Large intestine (tissue), 3 donors: ENCODE results near the gene ADARB2. TPM values are rescaled to one million over a fixed set of nuclear protein-coding genes. Genes with fewer than 3 reads are reported as not detected.

Experiments used
- DNase-seq, 2 donors: peaks; one replicate each; pipeline versions ENCODE4 v3.0.0 to v3.0.0-alpha.2; 2013
- H3K27ac ChIP-seq: one replicate; pipeline ENCODE4 v1.5.1; 2013; ENCODE audit warnings: low read length
- H3K27me3 ChIP-seq: 2 replicates; pipeline ENCODE4 v1.6.1; 2013; ENCODE audit warnings: low read length; ENCODE audit not compliant: control insufficient read depth, insufficient read depth
- H3K36me3 ChIP-seq: 2 replicates; pipeline ENCODE4 v1.6.1; 2013; ENCODE audit warnings: low read length; ENCODE audit not compliant: control insufficient read depth, insufficient read depth
- H3K4me1 ChIP-seq: one replicate; pipeline ENCODE4 v1.6.1; 2013; ENCODE audit warnings: low read length; ENCODE audit not compliant: control insufficient read depth, insufficient read depth
- H3K4me3 ChIP-seq: one replicate; pipeline ENCODE4 v1.5.1; 2013; ENCODE audit warnings: low read length
- H3K9me3 ChIP-seq: one replicate; pipeline ENCODE4 v1.6.1; 2013; ENCODE audit warnings: mild to moderate bottlenecking, low read depth, low read length, moderate library complexity; ENCODE audit not compliant: control insufficient read depth
- WGBS: methylation state at CpG from one replicate; pipeline ENCODE4 v1.1.5; 2013; ENCODE audit warnings: low lambda C conversion rate; ENCODE audit not compliant: insufficient coverage; 5-methylcytosine and 5-hydroxymethylcytosine counted together
- polyA plus RNA-seq: library from polyadenylated mRNA; unstranded; fragments of 120-200 nt; gene quantifications from one replicate; pipeline ENCODE4 v1.2.1, GENCODE V29; 2013

Gene ADARB2
- polyA plus RNA-seq, 1 donor: 0.52 TPM

- H3K4me1 ChIP-seq: no peaks in the 10 kb centered on the region
- no peak overlapping the region for H3K4me3 ChIP-seq
- H3K9me3 ChIP-seq: no peaks in the 10 kb centered on the region
- no peak for DNase-seq
- no peak overlapping the region for H3K27ac ChIP-seq
- 77% methylated on average over 2 of the region's 15 CpGs for WGBS
- peaks cover 3% of the 10 kb centered on the region for H3K27me3 ChIP-seq
- H3K36me3 ChIP-seq: no peaks in the 10 kb centered on the region
Measured at GRCh38 chr10:1664333-1664964, 72.9 kb downstream of the ADARB2 start.

GRCh38 chr10:1663226-1663625 lies 74.1 kb downstream of the ADARB2 start:
- Histone ChIP-seq H3K27ac (no peak overlapping the region), H3K4me1 (no peaks in the 10 kb centered on the region), H3K4me3 (no peak overlapping the region), H3K36me3 (no peaks in the 10 kb centered on the region), H3K27me3 (peaks cover 3% of the 10 kb centered on the region), H3K9me3 (no peaks in the 10 kb centered on the region)
- DNase-seq: no peak
- 98% methylated on average over 8 of the region's 17 CpGs for WGBS

GRCh38 chr10:1662438-1663025 lies 74.8 kb downstream of the ADARB2 start:
- WGBS: no CpG with 5 or more reads among the region's 20 CpGs
- no peak for DNase-seq
- Histone ChIP-seq H3K4me3 (no peak overlapping the region), H3K9me3 (no peaks in the 10 kb centered on the region), H3K27me3 (peaks cover 3% of the 10 kb centered on the region), H3K4me1 (no peaks in the 10 kb centered on the region), H3K27ac (no peak overlapping the region), H3K36me3 (no peaks in the 10 kb centered on the region)

GRCh38 chr10:1661859-1662437 lies 75.4 kb downstream of the ADARB2 start:
- Histone ChIP-seq H3K36me3 (no peaks in the 10 kb centered on the region), H3K4me3 (no peak overlapping the region), H3K4me1 (no peaks in the 10 kb centered on the region), H3K27ac (no peak overlapping the region), H3K27me3 (peaks cover 3% of the 10 kb centered on the region), H3K9me3 (no peaks in the 10 kb centered on the region)
- DNase-seq: no peak
- no CpG with 5 or more reads among the region's 14 CpGs for WGBS

- no peak for DNase-seq
Measured at GRCh38 chr10:1661416-1661815, 75.9 kb downstream of the ADARB2 start.

GRCh38 chr10:1660815-1661214 lies 76.5 kb downstream of the ADARB2 start:
- Histone ChIP-seq H3K27ac (no peak overlapping the region), H3K4me1 (no peaks in the 10 kb centered on the region), H3K27me3 (peaks cover 3% of the 10 kb centered on the region), H3K36me3 (no peaks in the 10 kb centered on the region), H3K4me3 (no peak overlapping the region), H3K9me3 (no peaks in the 10 kb centered on the region)
- 71% methylated on average over 1 of the region's 5 CpGs for WGBS
- no peak for DNase-seq

More at GRCh38 chr10:1661416-1661815, 75.9 kb downstream of the ADARB2 start:
- Histone ChIP-seq H3K4me1 (no peaks in the 10 kb centered on the region), H3K27me3 (peaks cover 3% of the 10 kb centered on the region), H3K27ac (no peak overlapping the region), H3K36me3 (no peaks in the 10 kb centered on the region), H3K9me3 (no peaks in the 10 kb centered on the region), H3K4me3 (no peak overlapping the region)
- no CpG with 5 or more reads among the region's 3 CpGs for WGBS

GRCh38 chr10:1660386-1660785 lies 76.9 kb downstream of the ADARB2 start:
- DNase-seq: no peak

GRCh38 chr10:1659221-1659791 lies 78.0 kb downstream of the ADARB2 start:
- no peak for DNase-seq
- H3K27ac ChIP-seq: no peak overlapping the region
- no peaks in the 10 kb centered on the region for H3K36me3 ChIP-seq
- WGBS: 100% methylated on average over 5 of the region's 21 CpGs
- H3K27me3 ChIP-seq: peaks cover 3% of the 10 kb centered on the region
- H3K4me3 ChIP-seq: no peak overlapping the region
- peaks cover 3% of the 10 kb centered on the region for H3K4me1 ChIP-seq
- H3K9me3 ChIP-seq: no peaks in the 10 kb centered on the region

More at GRCh38 chr10:1660386-1660785, 76.9 kb downstream of the ADARB2 start:
- Histone ChIP-seq H3K36me3 (no peaks in the 10 kb centered on the region), H3K27ac (no peak overlapping the region), H3K27me3 (peaks cover 3% of the 10 kb centered on the region), H3K4me1 (no peaks in the 10 kb centered on the region), H3K4me3 (no peak overlapping the region), H3K9me3 (no peaks in the 10 kb centered on the region)
- 0% methylated on average over 1 of the region's 7 CpGs for WGBS

GRCh38 chr10:1658658-1659057 lies 78.7 kb downstream of the ADARB2 start:
- no CpG with 5 or more reads among the region's 6 CpGs for WGBS
- Histone ChIP-seq H3K4me3 (no peak overlapping the region), H3K27ac (no peak overlapping the region), H3K27me3 (peaks cover 3% of the 10 kb centered on the region), H3K36me3 (no peaks in the 10 kb centered on the region), H3K4me1 (peaks cover 3% of the 10 kb centered on the region), H3K9me3 (no peaks in the 10 kb centered on the region)
- no peak for DNase-seq

- WGBS: no CpG with 5 or more reads among the region's 7 CpGs
- Histone ChIP-seq H3K27ac (no peak overlapping the region), H3K27me3 (peaks cover 3% of the 10 kb centered on the region), H3K4me1 (peaks cover 3% of the 10 kb centered on the region), H3K4me3 (no peak overlapping the region), H3K36me3 (no peaks in the 10 kb centered on the region), H3K9me3 (no peaks in the 10 kb centered on the region)
- DNase-seq: no peak
Measured at GRCh38 chr10:1657479-1657878, 79.8 kb downstream of the ADARB2 start.
